Measurements from ENCODE around the gene GNPDA2.

Gene GNPDA2

GRCh38 chr4:44663539-44664263, 62.7 kb downstream of the GNPDA2 start:
- Mint-ChIP-seq H3K27ac (no peak overlapping the region), H3K4me3 (no peak overlapping the region)

GRCh38 chr4:44662623-44663005, 63.7 kb downstream of the GNPDA2 start:
- Mint-ChIP-seq H3K4me1 (no peaks in the 10 kb centered on the region), H3K4me3 (no peak overlapping the region), H3K27me3 (peaks cover 6% of the 10 kb centered on the region), H3K9me3 (no peaks in the 10 kb centered on the region), H3K27ac (no peak overlapping the region), H3K36me3 (ENCODE audit: low read depth) (no peaks in the 10 kb centered on the region)
- ATAC-seq (no peak), DNase-seq (no peak)

More at GRCh38 chr4:44663539-44664263, 62.7 kb downstream of the GNPDA2 start:
- H3K27me3 Mint-ChIP-seq: peaks cover 5% of the 10 kb centered on the region
- no peaks in the 10 kb centered on the region for H3K36me3 Mint-ChIP-seq (ENCODE audit: low read depth)
- ATAC-seq (no peak), DNase-seq (no peak)
- no peaks in the 10 kb centered on the region for H3K4me1 Mint-ChIP-seq
- H3K9me3 Mint-ChIP-seq: no peaks in the 10 kb centered on the region

- H3K4me3 Mint-ChIP-seq: no peak overlapping the region
- no peaks in the 10 kb centered on the region for H3K4me1 Mint-ChIP-seq
- no peak overlapping the region for H3K27ac Mint-ChIP-seq
- H3K27me3 Mint-ChIP-seq: peaks cover 6% of the 10 kb centered on the region
- no peaks in the 10 kb centered on the region for H3K9me3 Mint-ChIP-seq
- H3K36me3 Mint-ChIP-seq (ENCODE audit: low read depth): no peaks in the 10 kb centered on the region
- ATAC-seq: no peak
- DNase-seq: no peak
Observed at GRCh38 chr4:44661940-44662622, 64.3 kb downstream of the GNPDA2 start.

- H3K36me3 Mint-ChIP-seq (ENCODE audit: low read depth): no peaks in the 10 kb centered on the region
- no peak overlapping the region for H3K27ac Mint-ChIP-seq
- ATAC-seq (no peak), DNase-seq (no peak)
- no peaks in the 10 kb centered on the region for H3K4me1 Mint-ChIP-seq
- no peak overlapping the region for H3K4me3 Mint-ChIP-seq
- H3K27me3 Mint-ChIP-seq: peaks cover 7% of the 10 kb centered on the region
- no peaks in the 10 kb centered on the region for H3K9me3 Mint-ChIP-seq
Observed at GRCh38 chr4:44660396-44660795, 66.0 kb downstream of the GNPDA2 start.

- Mint-ChIP-seq H3K9me3 (no peaks in the 10 kb centered on the region), H3K27me3 (peaks cover 14% of the 10 kb centered on the region), H3K4me1 (no peaks in the 10 kb centered on the region), H3K4me3 (no peak overlapping the region), H3K36me3 (ENCODE audit: low read depth) (no peaks in the 10 kb centered on the region), H3K27ac (no peak overlapping the region)
- DNase-seq: no peak
- ATAC-seq: no peak
Observed at GRCh38 chr4:44652002-44652401, 74.4 kb downstream of the GNPDA2 start.
